Caco-2 (cell line): ENCODE data around the gene EFL1. TPM values are rescaled to one million over a fixed set of nuclear protein-coding genes. Genes with fewer than 3 reads are reported as not detected.

ENCODE experiments used
- total RNA-seq: library from RNA; stranded (reverse); gene quantifications from 2 replicates; pipeline ENCODE4 v1.2.3, GENCODE V29; 2022

The EFL1 gene
- total RNA-seq, 1 experiment from 2014 or later, result 10.3 TPM

Other genes with a start within 250 kb of the EFL1 start
- gene MEX3B, start 216.7 kb downstream of the EFL1 start, total RNA-seq, result 0.28 and 0.34 TPM in 2 replicates
- gene SAXO2, start 84 bp upstream of the EFL1 start, total RNA-seq, result 0.61 TPM in 1 of 2 replicates, not detected in the other
- 3.4 and 3.8 TPM in 2 replicates for gene GOLGA6L10, start 86.7 kb upstream of the EFL1 start, total RNA-seq
- gene GOLGA6L9, start 167.1 kb upstream of the EFL1 start, total RNA-seq, result 3.6 and 4.1 TPM in 2 replicates